K562 (cell line): ENCODE measurements around the gene ITPR1. TPM values are rescaled to one million over a fixed set of nuclear protein-coding genes. Genes with fewer than 3 reads are reported as not detected.

Source experiments
- CHD4 ChIP-seq: fragments of 200-600 bp; sonication (generic); IDR thresholded peaks from 3 replicates; pipeline ENCODE4 v1.6.1; 2012; ENCODE audit warnings: low read depth, mild to moderate bottlenecking, mixed read lengths, low read length, inconsistent platforms; ENCODE audit not compliant: insufficient read depth, insufficient replicate concordance, poor library complexity, severe bottlenecking
- CTBP1 ChIP-seq: fragments of 450-650 bp; IDR thresholded peaks from 2 replicates; pipeline ENCODE4 v1.6.1; 2016; ENCODE audit warnings: borderline replicate concordance
- MCM3 ChIP-seq: fragments of 450-650 bp; IDR thresholded peaks from 2 replicates; pipeline ENCODE4 v1.6.1; 2016
- MYBL2 ChIP-seq, 2 experiments: fragments of 450-650 bp in 1 of 2; sonication (generic) in 1 of 2; formaldehyde crosslinking in 1 of 2; IDR thresholded peaks; 2 replicates each; pipeline versions ENCODE4 v1.6.1 to v1.8.1; 2017 to 2022; ENCODE audit warnings: borderline replicate concordance in 1 of 2, inconsistent platforms in 1 of 2, low read depth in 1 of 2, mild to moderate bottlenecking in 1 of 2, missing genetic modification reagents in 1 of 2, moderate library complexity in 1 of 2
- PCBP2 ChIP-seq: fragments of 200-400 bp; formaldehyde crosslinking; IDR thresholded peaks from 2 replicates; pipeline ENCODE4 v1.6.1; 2018; ENCODE audit warnings: low read length, low read depth, mild to moderate bottlenecking, moderate library complexity; ENCODE audit not compliant: poor library complexity, severe bottlenecking
- RAD21 ChIP-seq, 2 experiments: fragments of 250-450 bp in 1 of 2; fragments of 450-650 bp in 1 of 2; sonication (Bioruptor Pico) in 1 of 2; formaldehyde crosslinking in 1 of 2; IDR thresholded peaks in 1 of 2; conservative IDR thresholded peaks in 1 of 2; 2 replicates each; pipeline versions ENCODE4 v1.4.0 to v1.8.0; 2020 to 2022; ENCODE audit warnings: mild to moderate bottlenecking in 2 of 2, moderate library complexity in 1 of 2
- TOE1 ChIP-seq, 2 experiments: fragments of 450-650 bp in 1 of 2; sonication (generic) in 1 of 2; formaldehyde crosslinking in 1 of 2; IDR thresholded peaks; 2 replicates each; pipeline versions ENCODE4 v1.7.1 to v1.8.0; 2016 to 2022; ENCODE audit warnings: borderline replicate concordance in 2 of 2, mild to moderate bottlenecking in 2 of 2, antibody characterized with exemption in 1 of 2, inconsistent platforms in 1 of 2, low read depth in 1 of 2, missing genetic modification reagents in 1 of 2, moderate library complexity in 1 of 2
- USF2 ChIP-seq: sonication (generic); formaldehyde crosslinking; IDR thresholded peaks from 2 replicates; pipeline ENCODE4 v1.5.0; 2020; ENCODE audit warnings: missing genetic modification reagents
- ZBED1 ChIP-seq: IDR thresholded peaks from 2 replicates; pipeline ENCODE4 v1.6.1; 2014
- polyA plus RNA-seq, 8 experiments: library from polyadenylated mRNA; depleted of rRNA in 4 of 8; stranded (reverse) in 5 of 8; unstranded in 3 of 8; fragments of >200 nt; fragmentation: Nextera tagmentation in 2 of 8; fragmentation: Illumina TruSeq in 1 of 8; extraction: Ambion mirVana in 2 of 8; extraction: Trizol in 1 of 8; gene quantifications; 2 replicates each; pipeline versions ENCODE4 v1.2.1 to v1.2.3, GENCODE V29; 2011 to 2014; ENCODE audit warnings: inconsistent platforms in 1 of 8, missing spikeins in 1 of 8
- total RNA-seq, 7 experiments: library from RNA; depleted of rRNA in 6 of 7; stranded (reverse); fragments of >200 nt in 6 of 7; fragmentation: Illumina TruSeq in 2 of 7; extraction: Trizol in 2 of 7; gene quantifications; 2 replicates each; pipeline versions ENCODE4 v1.2.1 to v1.2.3, GENCODE V29; 2011 to 2021; ENCODE audit warnings: low replicate concordance in 1 of 7
- TF ChIP-seq, protein P1 (sequence below), 2 experiments: fragments of 450-650 bp; formaldehyde crosslinking in 1 of 2; IDR thresholded peaks; 2 replicates each; pipeline versions ENCODE4 v1.4.0 to v1.6.1; 2014 to 2020; ENCODE audit warnings: mild to moderate bottlenecking in 2 of 2, borderline replicate concordance in 1 of 2, low read depth in 1 of 2
- TF ChIP-seq, protein P2 (sequence below): sonication (generic); formaldehyde crosslinking; IDR thresholded peaks from 2 replicates; pipeline ENCODE4 v1.8.0; 2022; ENCODE audit warnings: mild to moderate bottlenecking, low read depth, missing genetic modification reagents
- TF ChIP-seq, protein P3 (sequence below), 3 experiments: IDR thresholded peaks in 2 of 3; conservative IDR thresholded peaks in 1 of 3; 2 replicates each; pipeline ENCODE4 v1.5.1; 2011 to 2012; ENCODE audit warnings: low read length in 3 of 3, mild to moderate bottlenecking in 3 of 3, control low read depth in 2 of 3, improper control_type of control experiment in 1 of 3, inconsistent platforms in 1 of 3, low read depth in 1 of 3, mixed read lengths in 1 of 3, moderate library complexity in 1 of 3; ENCODE audit not compliant: insufficient read depth in 2 of 3

Gene ITPR1
- total and polyA plus RNA-seq, 9 of the 15 experiments (the other 6 are each of a cell fraction or from before 2014, with no cell fraction given): 22.4 to 40.0 (median 27.4) TPM

- TF ChIP-seq, protein P1, sequence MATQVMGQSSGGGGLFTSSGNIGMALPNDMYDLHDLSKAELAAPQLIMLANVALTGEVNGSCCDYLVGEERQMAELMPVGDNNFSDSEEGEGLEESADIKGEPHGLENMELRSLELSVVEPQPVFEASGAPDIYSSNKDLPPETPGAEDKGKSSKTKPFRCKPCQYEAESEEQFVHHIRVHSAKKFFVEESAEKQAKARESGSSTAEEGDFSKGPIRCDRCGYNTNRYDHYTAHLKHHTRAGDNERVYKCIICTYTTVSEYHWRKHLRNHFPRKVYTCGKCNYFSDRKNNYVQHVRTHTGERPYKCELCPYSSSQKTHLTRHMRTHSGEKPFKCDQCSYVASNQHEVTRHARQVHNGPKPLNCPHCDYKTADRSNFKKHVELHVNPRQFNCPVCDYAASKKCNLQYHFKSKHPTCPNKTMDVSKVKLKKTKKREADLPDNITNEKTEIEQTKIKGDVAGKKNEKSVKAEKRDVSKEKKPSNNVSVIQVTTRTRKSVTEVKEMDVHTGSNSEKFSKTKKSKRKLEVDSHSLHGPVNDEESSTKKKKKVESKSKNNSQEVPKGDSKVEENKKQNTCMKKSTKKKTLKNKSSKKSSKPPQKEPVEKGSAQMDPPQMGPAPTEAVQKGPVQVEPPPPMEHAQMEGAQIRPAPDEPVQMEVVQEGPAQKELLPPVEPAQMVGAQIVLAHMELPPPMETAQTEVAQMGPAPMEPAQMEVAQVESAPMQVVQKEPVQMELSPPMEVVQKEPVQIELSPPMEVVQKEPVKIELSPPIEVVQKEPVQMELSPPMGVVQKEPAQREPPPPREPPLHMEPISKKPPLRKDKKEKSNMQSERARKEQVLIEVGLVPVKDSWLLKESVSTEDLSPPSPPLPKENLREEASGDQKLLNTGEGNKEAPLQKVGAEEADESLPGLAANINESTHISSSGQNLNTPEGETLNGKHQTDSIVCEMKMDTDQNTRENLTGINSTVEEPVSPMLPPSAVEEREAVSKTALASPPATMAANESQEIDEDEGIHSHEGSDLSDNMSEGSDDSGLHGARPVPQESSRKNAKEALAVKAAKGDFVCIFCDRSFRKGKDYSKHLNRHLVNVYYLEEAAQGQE (IDR thresholded peaks at IDR 0.05; ENCODE audit: borderline replicate concordance): peak; percentile 76
- TF ChIP-seq, protein P1 (CRISPR knock-in tag; IDR thresholded peaks at IDR 0.05; ENCODE audit: low read depth): peak; percentile 73; the same call in 1 of the 2 replicates
- TF ChIP-seq MYBL2 (IDR thresholded peaks at IDR 0.05; ENCODE audit: low read depth): no peak
- TF ChIP-seq MYBL2 (CRISPR knock-in tag; IDR thresholded peaks at IDR 0.05; ENCODE audit: borderline replicate concordance): no peak
- TF ChIP-seq PCBP2: no peak
- no peak for TF ChIP-seq USF2 (CRISPR knock-in tag)
- TF ChIP-seq, protein P2, sequence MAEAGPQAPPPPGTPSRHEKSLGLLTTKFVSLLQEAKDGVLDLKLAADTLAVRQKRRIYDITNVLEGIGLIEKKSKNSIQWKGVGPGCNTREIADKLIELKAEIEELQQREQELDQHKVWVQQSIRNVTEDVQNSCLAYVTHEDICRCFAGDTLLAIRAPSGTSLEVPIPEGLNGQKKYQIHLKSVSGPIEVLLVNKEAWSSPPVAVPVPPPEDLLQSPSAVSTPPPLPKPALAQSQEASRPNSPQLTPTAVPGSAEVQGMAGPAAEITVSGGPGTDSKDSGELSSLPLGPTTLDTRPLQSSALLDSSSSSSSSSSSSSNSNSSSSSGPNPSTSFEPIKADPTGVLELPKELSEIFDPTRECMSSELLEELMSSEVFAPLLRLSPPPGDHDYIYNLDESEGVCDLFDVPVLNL: no peak
- TF ChIP-seq, protein P3, sequence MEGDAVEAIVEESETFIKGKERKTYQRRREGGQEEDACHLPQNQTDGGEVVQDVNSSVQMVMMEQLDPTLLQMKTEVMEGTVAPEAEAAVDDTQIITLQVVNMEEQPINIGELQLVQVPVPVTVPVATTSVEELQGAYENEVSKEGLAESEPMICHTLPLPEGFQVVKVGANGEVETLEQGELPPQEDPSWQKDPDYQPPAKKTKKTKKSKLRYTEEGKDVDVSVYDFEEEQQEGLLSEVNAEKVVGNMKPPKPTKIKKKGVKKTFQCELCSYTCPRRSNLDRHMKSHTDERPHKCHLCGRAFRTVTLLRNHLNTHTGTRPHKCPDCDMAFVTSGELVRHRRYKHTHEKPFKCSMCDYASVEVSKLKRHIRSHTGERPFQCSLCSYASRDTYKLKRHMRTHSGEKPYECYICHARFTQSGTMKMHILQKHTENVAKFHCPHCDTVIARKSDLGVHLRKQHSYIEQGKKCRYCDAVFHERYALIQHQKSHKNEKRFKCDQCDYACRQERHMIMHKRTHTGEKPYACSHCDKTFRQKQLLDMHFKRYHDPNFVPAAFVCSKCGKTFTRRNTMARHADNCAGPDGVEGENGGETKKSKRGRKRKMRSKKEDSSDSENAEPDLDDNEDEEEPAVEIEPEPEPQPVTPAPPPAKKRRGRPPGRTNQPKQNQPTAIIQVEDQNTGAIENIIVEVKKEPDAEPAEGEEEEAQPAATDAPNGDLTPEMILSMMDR (IDR thresholded peaks at IDR 0.05 in 2 of 3, conservative IDR thresholded peaks at IDR 0.05 in 1 of 3; ENCODE audit: insufficient read depth in 2 of 3, low read depth in 1 of 3, low read length in 3 of 3): no peak
- no peak for TF ChIP-seq MCM3
- TF ChIP-seq ZBED1: no peak
- no peak for TF ChIP-seq CHD4
- TF ChIP-seq RAD21 (CRISPR knock-in tag; conservative IDR thresholded peaks at IDR 0.05 in 1 of 2, IDR thresholded peaks at IDR 0.05 in 1 of 2): peak in 1 of 2 experiments; percentile 1; a peak in 1 of 4 replicates
- no peak for TF ChIP-seq TOE1 (IDR thresholded peaks at IDR 0.05; ENCODE audit: borderline replicate concordance)
- TF ChIP-seq TOE1 (CRISPR knock-in tag; IDR thresholded peaks at IDR 0.05; ENCODE audit: borderline replicate concordance, low read depth): 0 out of 2 replicates have a peak, but pooled peaks have one; percentile 39
- no peak; the same call in 1 of the 2 replicates for TF ChIP-seq CTBP1
Observed at GRCh38 chr3:4814904-4815574, 321.9 kb downstream of the ITPR1 start (continued).
